ENCODE measurements around the gene AXIN1.
"Not testable (repeated sequence)": the region's sequence is repeated elsewhere in the genome, so short reads cannot be mapped to it uniquely, and the experiment has no call there.

The AXIN1 gene

DNA sequence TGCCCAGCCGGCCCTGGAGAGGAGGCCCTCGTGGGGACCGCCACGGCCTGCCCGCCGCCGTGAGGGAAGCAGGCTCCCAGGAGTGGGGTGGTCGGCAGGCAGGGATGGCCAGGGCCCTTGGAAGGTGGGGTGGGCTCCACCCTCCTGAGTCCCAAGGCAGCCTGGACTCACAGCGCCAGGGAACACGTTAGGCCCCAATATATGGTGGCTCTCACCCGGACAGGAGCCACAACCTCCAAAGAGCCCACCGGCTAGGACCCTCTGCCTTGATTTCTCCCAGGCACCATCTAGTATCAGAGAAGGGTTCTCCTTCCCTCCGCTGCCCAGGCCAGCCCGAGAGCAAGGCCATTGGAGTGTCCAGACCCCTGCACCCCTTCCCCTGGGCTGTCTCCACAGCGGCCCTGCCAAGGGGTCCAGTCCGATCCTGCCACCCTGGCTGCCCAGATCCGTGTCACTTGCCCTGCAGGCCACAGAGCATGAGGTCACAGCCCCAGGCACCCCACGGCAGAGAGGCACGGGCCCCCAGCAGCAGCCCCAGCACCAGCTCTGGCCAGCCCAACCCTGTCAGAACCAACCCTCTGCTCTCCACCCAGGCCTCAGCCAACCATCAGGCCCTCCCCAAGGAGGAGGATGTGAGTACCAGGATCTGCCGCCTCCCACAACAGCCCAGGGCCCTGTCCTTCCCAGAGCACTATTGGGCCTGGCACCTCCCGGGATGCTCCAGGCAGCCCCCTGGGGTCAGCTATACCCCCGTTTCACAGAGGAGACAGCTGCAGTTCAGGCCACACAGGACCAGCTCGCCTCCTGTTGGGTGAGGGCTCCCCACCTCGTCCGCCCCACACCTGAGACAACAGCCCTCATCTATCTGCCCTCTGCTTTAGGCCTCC, 1.1 kb upstream of the AXIN1 start:
- no peak for DNase-seq

DNA sequence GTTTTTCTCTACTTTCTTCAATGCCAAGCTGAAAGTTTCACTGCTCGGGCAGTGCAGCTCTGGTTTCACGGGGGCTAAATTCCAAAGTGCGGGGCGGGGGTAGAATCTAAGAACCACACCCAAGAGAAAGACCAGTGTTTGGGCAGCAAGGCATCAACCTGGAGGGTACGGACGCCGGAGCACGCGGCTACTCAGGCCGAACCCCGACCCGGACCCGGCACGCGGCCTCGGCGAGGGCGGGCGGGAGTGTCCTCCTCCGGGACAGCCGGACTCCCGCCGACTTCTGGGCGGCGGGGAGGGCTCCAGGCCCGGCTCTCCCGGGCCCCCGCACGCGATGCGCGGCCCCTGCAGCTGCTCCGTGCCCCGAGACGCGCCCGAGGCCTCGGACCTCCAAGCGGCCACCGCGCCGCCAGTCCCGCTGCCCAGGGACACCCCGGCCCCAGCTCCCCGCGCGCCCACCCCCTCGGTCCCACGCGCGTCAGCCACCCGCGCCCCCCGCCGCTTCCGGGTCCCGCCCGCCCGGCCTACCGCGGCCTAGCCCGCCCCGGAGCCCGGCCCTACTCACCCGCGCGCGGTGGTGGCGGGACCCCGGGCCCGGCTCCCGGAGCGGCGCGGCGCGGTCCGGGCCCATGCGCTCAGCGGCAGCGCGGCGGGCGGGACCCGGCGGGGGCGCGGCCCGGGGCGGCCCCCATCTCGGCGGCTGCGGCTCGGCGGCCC, 561 bp downstream of the AXIN1 start:
- DNase-seq, result no peak

DNA sequence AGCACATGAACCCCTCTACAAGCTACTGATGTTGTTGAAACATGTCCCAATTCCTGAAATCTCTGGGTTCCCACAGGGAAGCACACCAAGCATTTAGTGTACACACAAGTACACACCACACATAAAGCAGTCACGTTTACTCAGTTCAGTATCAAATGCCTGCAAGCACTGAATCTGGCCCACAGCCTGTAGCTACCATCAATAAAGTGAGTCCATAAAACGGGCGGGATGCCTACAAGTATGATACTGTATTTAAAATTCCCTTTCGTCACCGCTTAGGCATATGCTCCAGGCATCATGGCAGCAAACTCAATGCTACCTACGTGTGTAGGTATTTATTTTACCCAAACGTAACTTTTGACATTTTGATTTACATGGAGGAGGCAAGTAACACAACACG, 2.3 kb downstream of the AXIN1 start:
- DNase-seq, result no peak

DNA sequence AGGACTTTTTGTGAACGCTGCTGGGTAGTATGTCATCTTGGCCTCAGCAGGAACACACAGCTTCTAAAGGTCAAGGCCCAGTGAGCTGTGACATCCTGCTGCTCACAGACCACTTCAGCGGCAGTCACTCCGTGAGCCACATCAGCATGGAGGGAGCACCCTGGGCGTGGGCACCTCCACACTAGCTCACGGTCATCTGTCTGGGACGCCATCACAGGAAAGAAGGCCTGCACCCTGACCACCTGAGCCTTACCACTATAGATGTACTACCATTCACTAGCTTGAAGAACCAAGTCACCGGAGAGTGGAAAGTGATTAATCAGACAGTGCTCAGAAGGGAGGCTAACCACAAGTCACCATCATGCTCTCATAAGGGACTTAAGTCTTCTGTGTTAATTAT, 3.3 kb downstream of the AXIN1 start:
- DNase-seq, result no peak

DNA sequence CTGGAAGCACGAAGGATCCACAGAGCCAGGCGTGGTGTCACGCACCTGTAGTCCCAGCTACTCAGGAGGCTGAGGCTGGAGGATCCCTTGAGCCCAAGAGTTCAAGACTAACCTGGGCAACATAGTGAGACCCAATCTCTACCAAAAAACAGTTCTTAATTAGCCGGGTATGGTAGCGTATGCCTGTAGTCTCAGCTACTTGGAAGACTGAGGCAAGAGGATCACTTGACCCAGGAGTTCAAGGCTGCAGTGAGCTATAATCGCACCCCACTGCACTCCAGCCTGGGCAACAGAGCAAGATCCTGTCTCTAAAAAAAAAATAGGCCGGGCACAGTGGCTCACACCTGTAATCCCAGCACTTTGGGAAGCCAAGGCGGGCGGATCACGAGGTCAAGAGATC, 4.0 kb downstream of the AXIN1 start:
- not testable (repeated sequence) for DNase-seq

DNA sequence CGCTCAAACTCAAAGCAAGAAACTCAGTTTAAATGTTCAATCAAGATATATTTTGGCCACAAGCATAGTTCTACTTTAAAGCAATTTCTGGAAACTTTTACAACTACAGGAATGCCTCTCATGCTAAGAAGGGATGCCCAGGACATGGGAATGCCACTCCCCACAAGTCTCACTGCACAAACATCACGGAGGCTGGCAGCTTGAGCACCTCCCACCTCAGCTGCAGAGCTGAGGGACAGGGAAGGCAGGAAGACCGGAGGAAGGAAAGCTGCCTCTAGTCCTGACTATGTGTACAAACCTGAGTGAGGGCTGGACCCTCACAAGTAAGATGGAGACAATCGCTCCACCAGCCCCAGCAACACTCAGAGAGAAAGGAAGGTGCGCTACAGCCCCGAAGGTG, 5.3 kb downstream of the AXIN1 start:
- DNase-seq, result no peak

DNA sequence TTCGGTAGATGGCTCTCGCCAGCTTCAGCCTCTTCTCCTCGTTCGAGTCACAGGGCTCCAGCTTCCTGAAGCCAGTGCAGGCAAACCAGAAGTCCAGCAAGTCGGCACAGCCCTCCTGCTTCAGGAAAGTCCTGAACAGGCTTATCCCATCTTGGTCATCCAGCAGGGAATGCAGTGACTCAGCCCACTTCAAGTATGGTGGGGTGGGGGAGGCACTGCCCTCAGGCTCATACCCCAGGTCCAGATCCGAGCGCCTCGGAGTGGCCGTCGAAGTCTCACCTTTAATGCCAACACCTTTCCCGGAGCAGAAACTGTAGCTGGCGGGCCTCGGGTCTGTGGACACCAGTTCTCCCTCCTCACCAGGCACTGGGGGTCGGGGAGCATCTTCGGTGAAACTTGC, 5.9 kb downstream of the AXIN1 start:
- DNase-seq, result no peak

DNA sequence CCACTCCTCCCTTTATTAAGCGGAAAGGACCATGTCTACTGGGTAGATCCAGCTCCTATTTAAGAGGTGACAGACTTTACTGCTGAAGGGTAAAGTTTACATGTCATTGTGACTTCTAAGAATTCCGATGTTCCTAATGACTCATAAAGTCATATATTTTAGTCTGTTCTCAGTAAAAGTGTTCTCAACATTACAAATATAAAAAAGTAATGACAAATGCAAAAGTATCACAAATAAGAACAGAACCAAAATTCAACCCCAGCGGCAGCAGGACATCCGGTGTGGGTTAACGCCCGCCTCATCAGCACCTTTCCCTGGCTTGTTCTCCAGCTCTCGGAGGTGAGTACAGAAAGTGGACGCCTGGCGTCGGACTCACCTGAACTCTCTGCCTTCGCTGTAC, 6.8 kb downstream of the AXIN1 start:
- DNase-seq, result no peak

DNA sequence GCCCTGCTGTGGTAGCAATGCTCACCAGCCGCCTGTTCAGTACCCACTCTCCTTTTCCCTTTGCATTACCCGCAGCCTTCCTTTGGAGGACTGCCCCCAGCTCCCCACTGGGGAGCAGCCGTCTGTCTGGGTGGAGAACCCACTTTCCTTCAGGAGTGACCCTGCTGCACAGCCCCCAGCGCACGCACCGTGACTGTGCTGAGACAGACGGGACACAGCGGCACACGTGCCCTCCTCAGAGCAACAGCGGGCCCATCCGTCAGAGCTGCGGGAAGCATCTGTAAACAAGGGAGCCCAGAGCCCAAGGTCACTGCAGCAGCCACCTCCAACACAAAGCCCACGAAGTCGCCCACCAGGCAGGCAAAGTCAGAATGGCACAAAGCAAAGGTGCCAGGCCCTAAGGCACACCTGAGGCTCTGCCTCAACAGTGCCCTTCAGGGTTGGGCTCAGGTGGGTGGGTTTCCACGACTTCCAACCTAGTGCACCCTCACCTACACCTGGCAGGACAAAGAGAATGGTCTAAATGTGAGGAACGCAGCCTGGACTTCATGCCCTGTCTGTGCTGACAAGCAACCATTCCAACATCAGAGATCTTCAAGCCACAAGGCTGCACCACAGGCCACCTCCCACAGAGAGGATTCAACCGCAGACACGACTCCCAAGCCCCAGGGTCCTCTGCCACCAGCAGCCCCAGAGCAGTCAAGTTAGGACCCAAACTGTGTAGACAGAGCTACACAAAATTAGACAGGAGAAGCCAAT, 9.9 kb downstream of the AXIN1 start:
- DNase-seq, result no peak

DNA sequence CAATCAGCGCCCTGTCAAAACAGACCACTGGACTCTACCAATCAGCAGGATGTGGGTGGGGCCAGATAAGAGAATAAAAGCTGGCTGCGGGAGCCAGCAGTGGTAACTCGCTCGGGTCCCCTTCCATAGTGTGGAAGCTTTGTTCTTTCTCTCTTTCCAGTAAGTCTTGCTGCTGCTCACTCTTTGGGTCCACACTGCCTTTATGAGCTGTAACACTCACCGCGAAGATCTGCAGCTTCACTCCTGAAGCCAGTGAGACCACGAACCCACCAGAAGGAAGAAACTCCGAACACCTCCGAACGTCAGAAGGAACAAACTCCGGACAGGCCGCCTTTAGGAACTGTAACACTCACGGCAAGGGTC, 10.6 kb downstream of the AXIN1 start:
- DNase-seq, result not testable (repeated sequence)

DNA sequence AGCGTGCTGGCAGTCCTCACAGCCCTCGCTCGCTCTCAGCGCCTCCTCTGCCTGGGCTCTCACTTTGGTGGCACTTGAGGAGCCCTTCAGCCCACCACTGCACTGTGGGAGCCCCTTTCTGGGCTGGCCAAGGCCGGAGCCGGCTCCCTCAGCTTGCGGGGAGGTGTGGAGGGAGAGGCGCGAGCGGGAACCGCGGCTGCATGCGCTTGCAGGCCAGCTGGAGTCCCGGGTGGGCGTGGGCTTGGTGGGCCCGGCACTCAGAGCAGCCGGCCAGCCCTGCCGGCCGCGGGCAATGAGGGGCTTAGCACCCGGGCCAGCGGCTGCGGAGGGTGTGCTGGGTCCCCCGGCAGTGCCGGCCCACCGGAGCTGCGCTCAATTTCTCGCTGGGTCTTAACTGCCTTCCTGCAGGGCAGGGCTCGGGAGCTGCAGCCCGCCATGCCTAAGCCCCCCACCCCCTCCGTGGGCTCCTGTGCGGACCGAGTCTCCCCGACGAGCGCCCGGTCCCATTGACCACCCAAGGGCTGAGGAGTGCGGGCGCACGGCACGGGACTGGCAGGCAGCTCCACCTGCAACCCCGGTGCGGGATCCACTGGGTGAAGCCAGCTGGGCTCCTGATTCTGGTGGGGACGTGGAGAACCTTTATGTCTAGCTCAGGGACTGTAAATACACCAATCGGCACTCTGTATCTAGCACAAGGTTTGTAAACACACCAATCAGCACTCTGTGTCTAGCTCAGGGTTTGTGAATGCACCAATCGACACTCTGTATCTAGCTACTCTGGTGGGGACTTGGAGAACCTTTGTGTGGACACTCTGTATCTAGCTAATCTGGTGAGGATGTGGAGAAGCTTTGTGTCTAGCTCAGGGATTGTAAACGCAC, 11.2 kb downstream of the AXIN1 start:
- DNase-seq, result not testable (repeated sequence)

DNA sequence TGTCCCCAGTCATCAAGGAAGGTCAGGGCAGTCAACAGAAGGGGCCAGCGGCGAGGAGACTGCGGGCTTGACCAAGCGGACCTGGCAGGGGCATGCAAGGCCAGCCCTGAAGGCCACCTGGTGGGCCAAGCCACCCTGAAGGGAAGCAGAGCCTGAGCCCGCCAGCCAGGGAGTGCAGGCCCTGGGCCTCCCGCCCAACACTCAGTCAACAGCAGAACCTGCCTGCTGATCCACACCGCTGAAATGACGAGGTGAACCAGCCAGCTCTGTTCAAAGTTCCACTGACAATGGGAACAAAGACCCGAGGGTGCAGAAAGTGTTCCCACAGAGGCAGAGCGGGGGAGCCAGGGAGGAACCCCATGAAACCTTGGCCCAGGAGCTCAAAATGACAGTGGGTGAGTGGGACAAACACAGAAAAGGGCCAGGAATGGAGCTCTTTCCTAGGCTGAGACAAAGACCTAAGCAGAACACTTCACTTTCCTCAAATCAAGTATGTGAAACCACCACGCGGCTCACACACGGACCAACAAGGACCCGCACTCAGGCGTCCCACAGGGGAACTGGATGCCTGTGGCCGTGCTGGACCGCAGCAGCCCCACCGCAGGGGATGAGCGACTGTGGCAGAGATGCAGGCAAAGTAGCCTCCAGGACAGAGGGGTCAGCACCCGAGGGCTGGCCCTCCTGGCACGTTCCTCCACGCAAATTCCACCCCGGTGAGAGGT, 12.0 kb downstream of the AXIN1 start:
- DNase-seq, result no peak

DNA sequence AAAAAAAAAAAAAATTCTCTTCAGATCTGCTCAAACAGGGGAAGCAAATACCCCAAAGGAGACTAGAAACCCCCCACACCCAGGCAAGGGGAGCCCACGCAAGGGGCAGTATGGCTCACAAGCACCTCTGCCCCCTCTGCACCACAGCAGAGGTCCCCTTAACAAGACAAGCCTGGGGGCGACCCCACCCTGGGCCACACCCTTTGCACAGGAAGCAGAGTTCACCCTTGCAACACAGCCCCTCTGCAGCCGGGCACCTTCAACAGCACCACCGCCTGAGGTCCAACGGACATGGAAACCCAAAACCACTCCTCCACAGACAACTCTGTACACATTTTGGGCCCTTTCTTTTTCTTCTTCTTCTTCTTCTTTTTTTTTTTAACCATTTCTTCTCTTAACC, 12.8 kb downstream of the AXIN1 start:
- no peak for DNase-seq

DNA sequence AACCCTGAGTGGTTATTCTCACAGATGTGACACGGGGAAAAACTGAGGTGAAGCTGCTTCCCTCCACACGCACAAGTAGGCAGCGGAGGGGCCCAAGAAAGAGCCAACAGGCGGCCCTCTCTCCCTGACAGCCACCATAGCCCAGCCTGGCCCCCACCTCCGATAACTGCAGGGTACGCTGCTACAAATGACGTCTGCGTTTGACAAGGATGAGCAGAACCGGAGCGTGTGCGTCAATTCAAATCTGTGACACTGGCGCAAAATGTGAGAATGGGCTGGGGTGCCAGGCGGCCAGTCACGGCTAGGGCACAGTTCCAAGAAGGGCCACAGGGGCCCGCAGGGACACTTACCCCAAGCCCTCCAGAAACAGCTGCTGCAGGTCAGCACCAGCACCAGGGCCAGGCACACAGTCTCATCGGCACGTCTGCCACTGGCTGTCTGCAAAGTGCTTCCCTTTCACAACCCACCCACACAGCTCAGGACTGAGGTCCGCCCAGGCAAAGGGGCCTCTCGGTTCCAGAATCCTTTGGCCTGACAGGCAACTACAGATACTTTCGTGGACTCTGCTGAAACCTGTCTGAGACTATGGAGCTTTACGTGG, 14.4 kb downstream of the AXIN1 start:
- no peak for DNase-seq

DNA sequence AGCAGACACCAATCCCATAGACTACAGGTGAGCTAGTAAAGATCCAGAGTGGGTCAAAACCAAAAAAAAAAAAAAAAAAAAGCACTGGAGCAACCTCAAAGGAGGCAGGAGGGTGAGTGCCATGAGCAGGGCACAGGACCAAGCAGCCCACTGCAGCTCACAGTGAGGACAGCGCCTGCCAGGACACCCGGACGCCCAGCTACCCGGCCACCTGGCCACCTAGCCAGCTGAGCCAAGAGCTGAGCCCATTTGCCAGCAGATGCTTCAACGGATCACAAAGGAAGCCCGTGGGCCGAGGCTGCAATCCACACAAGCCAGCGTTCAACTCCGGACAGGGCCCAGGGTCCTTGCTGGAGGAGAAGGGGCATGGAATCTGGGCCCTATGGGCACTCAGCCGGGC, 15.1 kb downstream of the AXIN1 start:
- DNase-seq, result no peak

DNA sequence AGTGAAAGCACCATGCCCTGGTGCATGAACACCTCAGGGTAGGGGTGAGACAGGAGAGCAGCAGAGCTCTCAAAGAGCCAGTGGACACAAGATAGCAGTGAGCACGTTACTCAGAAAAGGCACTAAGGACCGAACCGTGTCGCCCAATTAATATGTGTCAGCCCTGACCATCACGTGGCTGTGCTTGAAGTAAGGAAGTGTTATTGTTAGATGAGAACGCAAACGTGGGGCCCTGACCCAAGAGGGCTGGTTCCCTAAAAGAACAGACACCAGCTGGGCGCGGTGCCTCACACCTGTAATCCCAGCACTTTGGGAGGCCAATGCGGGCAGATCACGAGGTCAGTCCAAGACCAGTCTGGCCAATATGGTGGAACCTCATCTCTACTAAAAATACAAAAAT, 16.3 kb downstream of the AXIN1 start:
- no peak for DNase-seq

DNA sequence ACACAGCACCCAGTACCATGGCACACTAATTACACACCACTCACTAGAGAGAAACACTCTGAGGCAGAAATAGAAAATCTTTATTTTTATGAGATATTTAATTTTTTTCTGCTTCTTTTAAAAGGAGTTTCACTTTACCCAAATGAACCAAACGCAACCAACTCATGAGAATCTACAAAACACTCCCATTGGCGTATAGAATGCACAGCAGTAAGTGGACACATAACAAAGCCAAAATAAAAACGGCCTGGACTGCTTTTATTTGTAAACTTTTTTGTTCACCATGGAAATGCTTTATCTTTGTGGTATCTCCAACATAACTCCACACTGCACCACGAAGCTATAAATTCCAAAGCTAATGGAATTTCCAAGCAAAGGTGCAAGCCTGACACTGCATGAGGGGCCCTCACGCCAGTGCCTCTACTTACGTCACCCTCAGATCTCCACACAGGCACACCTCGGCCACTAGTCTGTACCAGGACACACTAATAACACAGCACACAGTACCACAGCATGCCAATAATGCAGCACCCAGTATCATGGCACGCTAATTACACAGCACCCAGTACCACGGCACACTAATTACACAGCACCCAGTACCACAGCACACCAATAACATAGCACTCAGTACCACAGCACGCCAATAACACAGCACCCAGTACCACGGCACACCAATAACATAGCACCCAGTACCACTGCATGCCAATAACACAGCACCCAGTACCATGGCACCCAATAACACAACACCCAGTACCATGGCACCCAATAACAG, 17.5 kb downstream of the AXIN1 start:
- DNase-seq, result not testable (repeated sequence)

DNA sequence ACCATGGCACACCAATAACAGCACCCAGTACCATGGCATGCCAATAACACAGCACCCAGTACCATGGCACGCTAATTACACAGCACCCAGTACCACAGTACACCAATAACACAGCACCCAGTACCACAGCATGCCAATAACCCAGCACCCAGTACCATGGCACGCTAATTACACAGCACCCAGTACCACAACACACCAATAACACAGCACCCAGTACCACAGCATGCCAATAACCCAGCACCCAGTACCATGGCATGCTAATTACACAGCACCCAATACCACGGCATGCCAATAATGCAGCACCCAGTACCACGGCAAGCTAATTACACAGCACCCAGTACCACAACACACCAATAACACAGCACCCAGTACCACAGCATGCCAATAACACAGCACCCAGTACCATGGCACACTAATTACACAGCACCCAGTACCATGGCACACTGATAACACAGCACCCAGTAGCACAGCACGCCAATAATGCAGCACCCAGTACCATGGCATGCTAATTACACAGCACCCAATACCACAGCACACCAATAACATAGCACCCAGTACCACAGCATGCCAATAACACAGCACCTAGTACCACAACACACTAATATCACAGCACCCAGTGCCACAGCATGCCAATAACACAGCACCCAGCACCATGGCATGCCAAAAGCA, 18.2 kb downstream of the AXIN1 start:
- DNase-seq, result not testable (repeated sequence)

DNA sequence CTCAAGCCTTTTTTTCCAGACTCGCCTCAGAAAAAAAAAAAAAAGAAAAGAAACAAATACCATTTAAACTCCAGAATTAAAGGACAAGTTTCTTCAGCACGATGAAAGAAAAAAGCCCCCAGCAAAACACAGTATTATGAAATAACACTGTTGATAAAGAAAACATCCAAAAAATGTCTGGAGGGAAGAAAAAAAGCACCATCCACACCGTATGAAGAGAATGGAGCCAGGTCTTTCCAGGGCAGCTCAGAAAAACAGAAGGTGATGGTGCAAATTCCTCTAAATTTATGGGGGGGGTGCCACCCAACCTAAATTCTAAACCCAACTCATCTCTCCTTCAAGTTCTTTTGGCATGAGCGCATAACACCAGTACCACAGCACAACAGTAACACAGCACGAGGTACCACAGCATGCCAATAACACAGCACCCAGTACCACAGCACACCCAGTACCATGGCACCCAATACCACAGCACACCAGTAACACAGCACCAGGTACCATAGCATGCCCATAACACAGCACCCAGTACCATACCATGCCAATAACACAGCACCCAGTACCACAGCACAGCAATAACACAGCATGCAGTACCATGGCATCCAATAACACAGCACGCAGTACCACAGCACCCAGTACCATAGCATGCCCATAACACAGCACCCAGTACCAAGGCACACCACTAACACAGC, 19.0 kb downstream of the AXIN1 start:
- DNase-seq, result no peak

All from stimulated activated CD4-positive, alpha-beta T cell treated with anti-CD3 and anti-CD28 coated beads, Interleukin-1b, Interleukin-23, amount 100 ng/mL, for 48 hours (primary cell).